H1 (cell line): ENCODE data around the gene ARHGEF25. TPM values are rescaled to one million over a fixed set of nuclear protein-coding genes. Genes with fewer than 3 reads are reported as not detected.

Experiments
- BRCA1 ChIP-seq: IDR thresholded peaks from 2 replicates; pipeline ENCODE4 v1.6.1; 2012; ENCODE audit warnings: low read depth, low read length, improper control_type of control experiment
- CHD2 ChIP-seq: IDR thresholded peaks from 2 replicates; pipeline ENCODE4 v1.6.1; 2012; ENCODE audit warnings: low read length, improper control_type of control experiment
- PHF8 ChIP-seq: fragments of 200-600 bp; sonication (generic); conservative IDR thresholded peaks from 2 replicates; pipeline ENCODE4 v1.7.1; 2012; ENCODE audit warnings: low read depth, mild to moderate bottlenecking, inconsistent platforms, low read length, moderate library complexity
- SP1 ChIP-seq: IDR thresholded peaks from 2 replicates; pipeline ENCODE4 v1.6.1; 2011; ENCODE audit warnings: low read depth, low read length
- SRF ChIP-seq: IDR thresholded peaks from 2 replicates; pipeline ENCODE4 v1.6.1; 2011; ENCODE audit warnings: mild to moderate bottlenecking, low read depth, low read length, moderate library complexity
- polyA plus RNA-seq, 7 experiments: library from polyadenylated mRNA; depleted of rRNA in 3 of 7; stranded (reverse) in 5 of 7; unstranded in 2 of 7; fragments of >200 nt in 5 of 7; fragments of 200-250 nt in 2 of 7; gene quantifications; 1 replicate in 5 of 7; 2 replicates in 1 of 7; 4 replicates in 1 of 7; pipeline versions ENCODE4 v1.2.1 to v1.2.3, GENCODE V29; 2011 to 2013; ENCODE audit warnings: missing spikeins in 2 of 7, mixed read lengths in 2 of 7
- total RNA-seq: library from RNA; stranded (reverse); fragmentation: NEBNext Ultra II Directional; extraction: Animal tissue kit (Norgen Biotek cat#: 25700); gene quantifications from 2 replicates; pipeline ENCODE4 v1.2.1, GENCODE V29; 2021

ARHGEF25 gene
- total and polyA plus RNA-seq, 2 of the 8 experiments (the other 6 are each of a cell fraction or from before 2014, with no cell fraction given) = 5.9 to 8.8 TPM

- TF ChIP-seq SP1 (no peak), PHF8 (no peak), BRCA1 (no peak), SRF (no peak), CHD2 (no peak)
Observed at GRCh38 chr12:57564178-57564740, 47.0 kb upstream of the ARHGEF25 start (continued).
